D721Med (cell line): ENCODE measurements around the gene CCDC77.

ENCODE experiments used
- DNase-seq: peaks from one replicate; pipeline ENCODE4 v3.0.0; 2011; ENCODE audit warnings: low spot score; ENCODE audit not compliant: insufficient read length
- FAIRE-seq: peaks from 2 replicates; lab custom pipeline; 2011; peaks lifted over from hg19 to GRCh38; lab: Jason Lieb, UNC
- CTCF ChIP-seq: IDR thresholded peaks from 2 replicates; pipeline ENCODE4 v1.5.1; 2012; ENCODE audit warnings: mild to moderate bottlenecking, control low read depth; ENCODE audit not compliant: insufficient read depth; ENCODE audit errors: missing control alignments

The CCDC77 gene

GRCh38 chr12:467591-467990, 66.1 kb downstream of the CCDC77 start:
- no peak for TF ChIP-seq CTCF
- FAIRE-seq (no peak), DNase-seq (no peak)

GRCh38 chr12:468671-469389, 67.4 kb downstream of the CCDC77 start:
- no peak for TF ChIP-seq CTCF
- FAIRE-seq (no peak), DNase-seq (no peak)

- DNase-seq (no peak), FAIRE-seq (no peak)
- no peak for TF ChIP-seq CTCF
Measured at GRCh38 chr12:470133-470532, 68.7 kb downstream of the CCDC77 start.

GRCh38 chr12:473198-473597, 71.8 kb downstream of the CCDC77 start:
- no peak for TF ChIP-seq CTCF
- FAIRE-seq: no peak
- DNase-seq: no peak

- no peak for TF ChIP-seq CTCF
- FAIRE-seq: no peak
- no peak for DNase-seq
Measured at GRCh38 chr12:473863-474577, 72.6 kb downstream of the CCDC77 start.

GRCh38 chr12:475286-475685, 73.8 kb downstream of the CCDC77 start:
- FAIRE-seq (no peak), DNase-seq (no peak)
- TF ChIP-seq CTCF: no peak

GRCh38 chr12:479161-479560, 77.7 kb downstream of the CCDC77 start:
- FAIRE-seq (no peak), DNase-seq (no peak)
- TF ChIP-seq CTCF: no peak
